Adrenal gland (tissue), 5 donors: ENCODE data around the gene OR10G3.

Experiments
- CTCF ChIP-seq, 6 experiments: fragments of 450-650 bp in 4 of 6; fragments of 200-600 bp in 2 of 6; sonication (generic) in 1 of 6; IDR thresholded peaks; 1 replicate in 5 of 6; 2 replicates in 1 of 6; pipeline versions ENCODE4 v1.5.1 to v1.8.0; 2016 to 2021; ENCODE audit warnings: antibody characterized with exemption in 6 of 6, mild to moderate bottlenecking in 2 of 6, moderate library complexity in 1 of 6
- POLR2A ChIP-seq, 2 donors: fragments of 450-650 bp; IDR thresholded peaks; one replicate each; pipeline ENCODE4 v1.6.1; 2017; ENCODE audit warnings: antibody characterized with exemption in 2 of 2, mild to moderate bottlenecking in 2 of 2, moderate library complexity in 1 of 2
- donor health status: DM: no; HTN: no; CAD: no.

DNA sequence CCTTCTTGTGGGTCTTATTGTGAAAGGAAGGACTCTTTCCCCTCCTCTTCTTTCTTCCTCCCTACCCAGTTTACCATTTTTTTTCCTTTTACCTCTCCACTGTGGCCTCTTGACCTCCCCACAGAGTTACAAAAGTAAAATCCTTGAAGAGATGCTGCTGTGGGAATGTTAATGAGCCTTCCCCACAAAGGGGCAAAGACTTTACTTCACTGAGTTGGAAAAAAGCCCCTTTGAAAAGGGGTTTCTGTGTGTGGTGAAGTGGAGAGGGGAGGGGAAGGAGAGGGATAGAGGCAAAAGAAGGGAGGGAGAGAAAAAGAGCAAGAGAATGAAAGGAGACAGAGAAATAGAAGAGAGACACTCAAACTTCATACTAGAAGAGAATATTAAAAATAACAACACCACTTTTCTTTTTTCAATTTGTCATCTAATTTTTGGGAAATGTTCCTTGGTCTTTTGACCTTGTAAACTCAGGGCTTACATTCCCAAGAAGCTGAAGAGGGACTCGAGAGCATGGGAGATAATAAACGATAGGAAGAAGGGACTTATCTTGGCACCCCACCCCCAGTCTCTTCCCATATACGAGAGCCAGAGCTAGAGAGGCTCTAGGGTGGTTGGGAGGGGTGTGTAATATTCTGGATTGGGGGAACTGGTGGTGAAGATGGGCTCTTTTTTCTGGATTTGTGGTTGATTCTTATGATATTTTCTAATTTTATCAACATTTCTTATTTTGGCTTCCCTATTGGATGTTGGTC lies 40.5 kb downstream of the OR10G3 start:
- TF ChIP-seq CTCF (IDR thresholded peaks at IDR 0.05) (no peak), POLR2A (IDR thresholded peaks at IDR 0.05) (no peak)
